NCI-H128 (cell line): ENCODE data around the gene HNRNPLL.
"Not testable (repeated sequence)": the region's sequence is repeated elsewhere in the genome, so short reads cannot be mapped to it uniquely, and the experiment has no call there.

Source experiments
- DNase-seq: peaks from one replicate; lab custom pipeline; 2025; ENCODE audit not compliant: unreplicated experiment; lab: John Stamatoyannopoulos, UW

The HNRNPLL gene

GRCh38 chr2:38554973-38555595 lies 47.6 kb downstream of the HNRNPLL start:
- DNase-seq = no peak

GRCh38 chr2:38553554-38553953 lies 49.2 kb downstream of the HNRNPLL start:
- no peak for DNase-seq

GRCh38 chr2:38552259-38552658 lies 50.5 kb downstream of the HNRNPLL start:
- no peak for DNase-seq

- no peak for DNase-seq
Observed at GRCh38 chr2:38551746-38552145, 51.0 kb downstream of the HNRNPLL start.

GRCh38 chr2:38551171-38551570 lies 51.6 kb downstream of the HNRNPLL start:
- no peak for DNase-seq

GRCh38 chr2:38549851-38550250 lies 52.9 kb downstream of the HNRNPLL start:
- DNase-seq = no peak

GRCh38 chr2:38549071-38549704 lies 53.5 kb downstream of the HNRNPLL start:
- no peak for DNase-seq

GRCh38 chr2:38547791-38548190 lies 54.9 kb downstream of the HNRNPLL start:
- no peak for DNase-seq

GRCh38 chr2:38546585-38546984 lies 56.1 kb downstream of the HNRNPLL start:
- no peak for DNase-seq

- DNase-seq = no peak
Observed at GRCh38 chr2:38546064-38546463, 56.7 kb downstream of the HNRNPLL start.

GRCh38 chr2:38542248-38542631 lies 60.5 kb downstream of the HNRNPLL start:
- not testable (repeated sequence) for DNase-seq

GRCh38 chr2:38540580-38541286 lies 62.0 kb downstream of the HNRNPLL start:
- no peak for DNase-seq

- DNase-seq = no peak
Observed at GRCh38 chr2:38539086-38539485, 63.6 kb downstream of the HNRNPLL start.

GRCh38 chr2:38537937-38538525 lies 64.7 kb downstream of the HNRNPLL start:
- DNase-seq = no peak

- DNase-seq = not testable (repeated sequence)
Observed at GRCh38 chr2:38537296-38537695, 65.4 kb downstream of the HNRNPLL start.

- DNase-seq = peak; percentile 20
Observed at GRCh38 chr2:38535744-38536506, 66.8 kb downstream of the HNRNPLL start.

GRCh38 chr2:38535404-38535743 lies 67.4 kb downstream of the HNRNPLL start:
- DNase-seq = no peak

GRCh38 chr2:38534746-38535403 lies 67.9 kb downstream of the HNRNPLL start:
- DNase-seq = no peak

GRCh38 chr2:38533757-38534545 lies 68.8 kb downstream of the HNRNPLL start:
- no peak for DNase-seq

GRCh38 chr2:38533180-38533579 lies 69.5 kb downstream of the HNRNPLL start:
- DNase-seq = no peak
